Cerebellar nuclear complex (tissue), 1 donor: ENCODE data around the gene ARL5C.

Experiments used
- DNase-seq, 2 experiments: peaks; one replicate each; lab custom pipeline; 2025; lab: John Stamatoyannopoulos, UW

Gene ARL5C

DNA sequence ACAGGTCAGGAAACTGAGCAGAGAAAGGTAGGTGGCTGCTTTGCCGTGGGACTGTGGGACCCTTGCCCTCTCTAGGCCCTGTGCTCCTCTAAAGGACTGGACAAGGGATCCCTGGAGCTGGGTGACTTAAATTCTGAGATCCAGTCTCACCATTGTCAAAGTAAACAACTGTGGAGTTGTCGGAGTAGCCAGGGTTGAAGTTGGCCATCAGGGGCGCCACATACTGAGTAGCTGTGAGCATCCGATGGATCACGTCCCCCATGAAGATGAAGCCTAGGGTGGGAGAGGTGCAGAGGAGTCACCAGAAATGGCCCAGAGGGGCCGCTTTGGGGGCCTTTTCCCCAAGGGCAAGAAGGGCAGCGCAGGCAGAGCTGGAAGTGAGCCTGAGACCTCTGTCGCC lies 58.0 kb downstream of the ARL5C start:
- no peak for DNase-seq

DNA sequence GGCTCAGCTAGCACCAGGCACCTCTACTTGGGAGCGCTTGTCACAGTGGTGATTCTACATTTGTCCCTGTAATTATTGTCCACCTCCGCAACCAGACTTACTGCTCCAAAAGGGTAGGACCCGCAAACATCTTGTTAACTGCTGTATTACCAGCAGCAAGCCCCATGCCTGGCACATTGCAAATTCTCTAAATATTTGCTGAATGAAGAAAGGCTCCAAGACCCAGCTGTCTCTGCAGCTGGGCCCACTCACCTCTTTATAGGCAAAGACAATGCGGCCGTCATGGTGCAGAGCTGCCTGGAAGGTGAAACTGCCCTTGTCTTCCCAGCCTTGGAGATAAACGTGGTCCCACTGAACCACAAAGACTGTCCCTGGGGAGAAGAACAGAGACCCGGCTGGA lies 58.8 kb downstream of the ARL5C start:
- no peak for DNase-seq
